Breast epithelium (tissue), 3 donors: ENCODE data around the gene CCDC30.

Source experiments
- CTCF ChIP-seq, 3 donors: fragments of 450-650 bp; IDR thresholded peaks; one replicate each; pipeline ENCODE4 v1.5.1; 2016 to 2017; ENCODE audit warnings: antibody characterized with exemption in 3 of 3, mild to moderate bottlenecking in 3 of 3, moderate library complexity in 3 of 3
- POLR2A ChIP-seq: fragments of 450-650 bp; IDR thresholded peaks from one replicate; pipeline ENCODE4 v1.6.1; 2016; ENCODE audit warnings: antibody characterized with exemption, mild to moderate bottlenecking, moderate library complexity

GRCh38 chr1:42442662-42443061, 20.4 kb upstream of the CCDC30 start:
- no peak for TF ChIP-seq POLR2A
- no peak for TF ChIP-seq CTCF (IDR thresholded peaks at IDR 0.05)
